Activated CD8-positive, alpha-beta memory T cell treated with anti-CD3 and anti-CD28 coated beads, Interleukin-2, amount 50 U/mL, for 24 hours (primary cell): ENCODE data around the gene UBE2L5.

Experiments
- DNase-seq: peaks from one replicate; pipeline ENCODE4 v3.0.0-alpha.2; 2020; ENCODE audit errors: extremely low read depth

Gene UBE2L5

DNA sequence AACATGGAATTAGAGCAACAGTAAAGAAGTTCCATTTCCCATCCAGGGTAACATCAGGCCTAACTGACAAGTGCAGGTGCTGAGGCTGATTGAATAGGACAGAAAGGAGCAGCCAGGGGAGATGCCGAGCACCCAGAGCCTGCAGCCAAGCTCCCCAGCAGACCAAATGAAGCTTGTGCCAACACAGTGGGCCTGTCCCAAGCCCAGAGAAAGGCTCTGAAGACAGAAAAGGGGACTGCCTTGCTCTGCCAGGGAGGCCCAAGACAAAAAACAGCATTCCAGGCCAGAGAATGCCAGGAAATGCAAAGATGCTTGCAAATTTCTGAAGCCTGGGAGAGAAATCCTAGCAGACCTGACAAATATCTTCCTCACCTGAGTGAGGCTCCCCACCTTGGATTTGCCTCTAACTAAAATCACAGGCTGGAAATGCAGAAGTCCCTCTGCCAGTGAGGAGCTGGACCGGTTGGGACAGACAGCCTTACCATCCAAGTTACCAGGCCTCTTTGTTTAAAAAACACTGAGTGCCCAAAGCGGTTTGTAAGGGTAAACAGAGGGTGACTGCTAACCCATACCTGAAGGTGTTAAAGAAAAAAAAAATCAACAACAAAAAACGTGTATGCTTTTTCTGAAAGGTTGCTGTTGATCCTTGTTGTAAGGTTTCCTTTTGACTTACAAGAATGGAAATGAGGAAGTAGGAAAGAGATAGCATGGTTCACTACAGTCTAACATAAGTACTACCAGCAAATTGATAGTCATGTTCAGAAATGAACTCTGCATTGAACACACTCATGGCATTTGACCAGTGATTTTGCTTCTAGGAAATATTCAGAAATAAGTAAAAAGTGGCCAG is 55.3 kb downstream of the UBE2L5 start:
- DNase-seq = no peak
